SU-DHL-6 (cell line): ENCODE results near the gene CACNG1.

Experiments used
- H2AFZ ChIP-seq: fragments of 200-600 bp; sonication (generic); 2 replicates; pipeline ENCODE4 v1.6.1; 2014; ENCODE audit warnings: low read depth, mild to moderate bottlenecking, moderate library complexity, mixed read lengths, antibody characterized with exemption, low read length; ENCODE audit not compliant: severe bottlenecking
- H3F3A ChIP-seq: fragments of 200-600 bp; shearing (Covaris generic); 2 replicates; pipeline ENCODE4 v1.6.0; 2016; ENCODE audit warnings: antibody characterized with exemption, mild to moderate bottlenecking; ENCODE audit not compliant: insufficient read depth
- H3K27ac ChIP-seq: fragments of 200-600 bp; sonication (generic); 2 replicates; pipeline ENCODE4 v1.5.1; 2016; ENCODE audit warnings: low read depth, mild to moderate bottlenecking, low read length, moderate library complexity, mixed read lengths
- H3K27me3 ChIP-seq: fragments of 200-600 bp; sonication (generic), shearing (Covaris generic); 2 replicates; pipeline ENCODE4 v1.6.0; 2014; ENCODE audit warnings: mild to moderate bottlenecking, low read length
- H3K36me3 ChIP-seq: fragments of 200-600 bp; sonication (generic); 2 replicates; pipeline ENCODE4 v1.6.1; 2014; ENCODE audit warnings: mild to moderate bottlenecking, low read length, mixed read lengths
- H3K4me2 ChIP-seq: fragments of 300-600, 200-600 bp; shearing (Covaris generic), sonication (generic); 2 replicates; pipeline ENCODE4 v1.6.0; 2014; ENCODE audit warnings: low read length, low read depth, mild to moderate bottlenecking; ENCODE audit not compliant: poor library complexity, severe bottlenecking
- H3K4me3 ChIP-seq: fragments of 200-600 bp; sonication (generic); 2 replicates; pipeline ENCODE4 v1.5.1; 2014; ENCODE audit warnings: antibody characterized with exemption, low read length, mild to moderate bottlenecking, mixed read lengths; ENCODE audit not compliant: insufficient read depth, poor library complexity, severe bottlenecking
- H3K79me2 ChIP-seq: fragments of 200-600 bp; sonication (generic); 2 replicates; pipeline ENCODE4 v1.6.1; 2014; ENCODE audit warnings: mild to moderate bottlenecking, low read length, moderate library complexity; ENCODE audit not compliant: insufficient read depth
- H3K9ac ChIP-seq: fragments of 200-600 bp; sonication (generic); 2 replicates; pipeline ENCODE4 v1.7.0; 2014; ENCODE audit warnings: mild to moderate bottlenecking, low read length
- H3K9me2 ChIP-seq: fragments of 200-600 bp; sonication (generic); replicated peaks from 2 replicates; pipeline ENCODE4 v1.6.1; 2014; ENCODE audit warnings: low read length; ENCODE audit not compliant: insufficient read depth
- H3K9me3 ChIP-seq: fragments of 200-600 bp; sonication (generic); 2 replicates; pipeline ENCODE4 v1.6.1; 2014; ENCODE audit warnings: low read length, mixed read lengths; ENCODE audit not compliant: insufficient read depth
- H4K20me1 ChIP-seq: fragments of 200-600 bp; sonication (generic); 2 replicates; pipeline ENCODE4 v1.6.1; 2014; ENCODE audit warnings: low read depth, mild to moderate bottlenecking, antibody characterized with exemption, low read length, moderate library complexity, mixed read lengths
- CTCF ChIP-seq: fragments of 200-600 bp; sonication (generic); IDR thresholded peaks from one replicate; pipeline ENCODE4 v1.5.1; 2017; ENCODE audit warnings: antibody characterized with exemption, mild to moderate bottlenecking, low read length, moderate library complexity; ENCODE audit not compliant: insufficient read depth, poor library complexity, severe bottlenecking
- EZH2phosphoT487 ChIP-seq: fragments of 200-600 bp; sonication (generic), shearing (Covaris generic); conservative IDR thresholded peaks from 2 replicates; pipeline ENCODE4 v1.6.1; 2018; ENCODE audit warnings: mild to moderate bottlenecking, antibody characterized with exemption, low read length, moderate library complexity, mixed read lengths

CACNG1 gene

GRCh38 chr17:67007266-67007665, 37.1 kb upstream of the CACNG1 start:
- no peaks in the 10 kb centered on the region for H3K9me2 ChIP-seq
- H3K27me3 ChIP-seq = no peaks in the 10 kb centered on the region
- TF ChIP-seq CTCF (no peak), EZH2phosphoT487 (no peak)
- H3K79me2 ChIP-seq = no peaks in the 10 kb centered on the region
- no peak overlapping the region for H3K27ac ChIP-seq
- H2AFZ ChIP-seq = no peak overlapping the region
- no peak overlapping the region for H3K4me2 ChIP-seq
- H3K9ac ChIP-seq = no peak overlapping the region
- no peaks in the 10 kb centered on the region for H3K36me3 ChIP-seq
- no peaks in the 10 kb centered on the region for H4K20me1 ChIP-seq
- peaks cover 2% of the 10 kb centered on the region; the same call in 1 of the 2 replicates for H3K9me3 ChIP-seq
- no peaks in the 10 kb centered on the region for H3F3A ChIP-seq
- H3K4me3 ChIP-seq = no peak overlapping the region

GRCh38 chr17:67008101-67008500, 36.3 kb upstream of the CACNG1 start:
- no peak for TF ChIP-seq EZH2phosphoT487
- no peak for TF ChIP-seq CTCF
- no peak overlapping the region for H2AFZ ChIP-seq

GRCh38 chr17:67011527-67012175, 32.7 kb upstream of the CACNG1 start:
- no peaks in the 10 kb centered on the region for H3K9me3 ChIP-seq
- no peak overlapping the region for H3K9ac ChIP-seq
- no peak overlapping the region for H3K4me3 ChIP-seq
- no peak overlapping the region for H3K4me2 ChIP-seq
- no peaks in the 10 kb centered on the region for H3F3A ChIP-seq
- no peak overlapping the region for H3K27ac ChIP-seq
- H2AFZ ChIP-seq = no peak overlapping the region
- H3K9me2 ChIP-seq = no peaks in the 10 kb centered on the region
- no peaks in the 10 kb centered on the region for H3K36me3 ChIP-seq
- H4K20me1 ChIP-seq = no peaks in the 10 kb centered on the region
- no peak for TF ChIP-seq CTCF
- TF ChIP-seq EZH2phosphoT487 = no peak
- H3K27me3 ChIP-seq = no peaks in the 10 kb centered on the region
- no peaks in the 10 kb centered on the region for H3K79me2 ChIP-seq

More at GRCh38 chr17:67008101-67008500, 36.3 kb upstream of the CACNG1 start:
- no peak overlapping the region for H3K4me2 ChIP-seq
- no peak overlapping the region for H3K4me3 ChIP-seq
- H3K27ac ChIP-seq = no peak overlapping the region
- H3F3A ChIP-seq = no peaks in the 10 kb centered on the region
- H3K79me2 ChIP-seq = no peaks in the 10 kb centered on the region
- H3K27me3 ChIP-seq = no peaks in the 10 kb centered on the region
- no peaks in the 10 kb centered on the region for H3K9me3 ChIP-seq
- H3K9ac ChIP-seq = no peak overlapping the region
- H3K36me3 ChIP-seq = no peaks in the 10 kb centered on the region
- no peaks in the 10 kb centered on the region for H3K9me2 ChIP-seq
- H4K20me1 ChIP-seq = no peaks in the 10 kb centered on the region
